SK-N-SH (cell line): ENCODE measurements around the gene AIRE. TPM values are rescaled to one million over a fixed set of nuclear protein-coding genes. Genes with fewer than 3 reads are reported as not detected.

ENCODE experiments used
- CTCF ChIA-PET: fragments of 300-600, 350-600 bp; formaldehyde crosslinking; extraction: SDS; loops from one replicate; lab custom pipeline; 2021; lab: Yijun Ruan, JAX
- POLR2A ChIA-PET: fragments of 350-600 bp; sonication (Branson Sonifier 250); formaldehyde crosslinking; extraction: SDS; loops from one replicate; lab custom pipeline; 2020; ENCODE audit warnings: antibody characterized with exemption, inconsistent platforms; lab: Yijun Ruan, JAX
- DNase-seq: peaks from one replicate; pipeline ENCODE4 v3.0.0; 2012
- H2AFZ ChIP-seq: fragments of 200-600 bp; sonication (generic); 2 replicates; pipeline ENCODE4 v1.8.1; 2016; ENCODE audit warnings: antibody characterized with exemption, mild to moderate bottlenecking, low read depth
- H3F3A ChIP-seq: fragments of 200-600 bp; sonication (generic); replicated peaks from 2 replicates; pipeline ENCODE3; 2016; ENCODE audit warnings: antibody characterized with exemption, mild to moderate bottlenecking; ENCODE audit not compliant: insufficient read depth
- H3K27ac ChIP-seq, 2 experiments: fragments of 200-500 bp in 1 of 2; fragments of 200-600 bp in 1 of 2; sonication (Bioruptor generic) in 1 of 2; sonication (generic), shearing (Covaris generic) in 1 of 2; 2 replicates each; pipeline versions ENCODE4 v1.5.1 to v1.6.1; 2014 to 2016; ENCODE audit warnings: low read depth in 2 of 2, inconsistent platforms in 1 of 2, low read length in 1 of 2, mild to moderate bottlenecking in 1 of 2, mixed read lengths in 1 of 2
- H3K27me3 ChIP-seq: fragments of 200-600 bp; sonication (generic), shearing (Covaris generic); 2 replicates; pipeline ENCODE4 v1.6.1; 2016; ENCODE audit warnings: mixed run types; ENCODE audit not compliant: insufficient read depth
- H3K36me3 ChIP-seq, 2 experiments: fragments of 200-500 bp in 1 of 2; fragments of 200-600 bp in 1 of 2; sonication (Bioruptor generic) in 1 of 2; sonication (generic) in 1 of 2; replicated peaks in 1 of 2; 2 replicates each; pipeline versions ENCODE3 to v1.5.1; 2014 to 2016; ENCODE audit warnings: low read length in 1 of 2, mild to moderate bottlenecking in 1 of 2; ENCODE audit not compliant: insufficient read depth in 2 of 2, control insufficient read depth in 1 of 2
- H3K4me1 ChIP-seq, 2 experiments: fragments of 200-500 bp in 1 of 2; fragments of 200-600 bp in 1 of 2; sonication (Bioruptor generic) in 1 of 2; sonication (generic), shearing (Covaris generic) in 1 of 2; 2 replicates each; pipeline versions ENCODE4 v1.5.1 to v1.6.1; 2014 to 2016; ENCODE audit warnings: low read depth in 1 of 2, low read length in 1 of 2, mixed run types in 1 of 2; ENCODE audit not compliant: insufficient read depth in 2 of 2, control insufficient read depth in 1 of 2
- H3K4me2 ChIP-seq: fragments of 200-600 bp; sonication (generic), shearing (Covaris generic); 2 replicates; pipeline ENCODE4 v1.6.1; 2017; ENCODE audit warnings: mixed run types
- H3K4me3 ChIP-seq, 2 experiments: fragments of 200-500 bp in 1 of 2; fragments of 200-600 bp in 1 of 2; sonication (Bioruptor generic) in 1 of 2; sonication (generic), shearing (Covaris generic) in 1 of 2; 2 replicates each; pipeline versions ENCODE4 v1.5.1 to v1.8.1; 2014 to 2016; ENCODE audit warnings: low read depth in 2 of 2, inconsistent platforms in 1 of 2, low read length in 1 of 2, mild to moderate bottlenecking in 1 of 2, mixed read lengths in 1 of 2, moderate library complexity in 1 of 2
- H3K79me2 ChIP-seq: fragments of 200-600 bp; sonication (generic); 2 replicates; pipeline ENCODE4 v1.8.1; 2017; ENCODE audit warnings: mild to moderate bottlenecking; ENCODE audit not compliant: insufficient read depth
- H3K9ac ChIP-seq: fragments of 200-600 bp; sonication (generic); 2 replicates; pipeline ENCODE4 v1.6.1; 2017; ENCODE audit warnings: mixed run types
- H3K9me2 ChIP-seq: fragments of 200-600 bp; sonication (generic); 2 replicates; pipeline ENCODE4 v1.6.1; 2017; ENCODE audit warnings: mixed run types
- H3K9me3 ChIP-seq: fragments of 200-600 bp; sonication (generic); 2 replicates; pipeline ENCODE4 v1.6.1; 2017; ENCODE audit warnings: mixed run types, mild to moderate bottlenecking, moderate library complexity
- H4K20me1 ChIP-seq: fragments of 200-600 bp; sonication (generic); 2 replicates; pipeline ENCODE4 v1.6.1; 2017; ENCODE audit warnings: mild to moderate bottlenecking, mixed run types; ENCODE audit not compliant: insufficient read depth
- CHD2 ChIP-seq: fragments of 150-350 bp; IDR thresholded peaks from 2 replicates; pipeline ENCODE4 v1.6.1; 2018; ENCODE audit warnings: low read length; ENCODE audit not compliant: partially characterized antibody
- CTCF ChIP-seq: fragments of 200-600 bp; sonication (generic); IDR thresholded peaks from 2 replicates; pipeline ENCODE4 v1.6.1; 2017; ENCODE audit warnings: antibody characterized with exemption, mild to moderate bottlenecking, moderate library complexity
- EZH2phosphoT487 ChIP-seq: fragments of 200-600 bp; sonication (generic); IDR thresholded peaks from 2 replicates; pipeline ENCODE4 v1.6.1; 2017; ENCODE audit warnings: low read depth, mixed run types, mild to moderate bottlenecking, antibody characterized with exemption, moderate library complexity, borderline replicate concordance
- FOXM1 ChIP-seq: IDR thresholded peaks from 2 replicates; pipeline ENCODE4 v1.4.0; 2012; ENCODE audit warnings: low read depth, mild to moderate bottlenecking
- IRF3 ChIP-seq: fragments of 150-350 bp; IDR thresholded peaks from 2 replicates; pipeline ENCODE4 v1.6.1; 2016; ENCODE audit warnings: mild to moderate bottlenecking, low read depth, low read length
- JUND ChIP-seq: IDR thresholded peaks from 2 replicates; pipeline ENCODE4 v1.4.0; 2012
- MXI1 ChIP-seq: IDR thresholded peaks from 2 replicates; pipeline ENCODE4 v1.6.1; 2012; ENCODE audit warnings: mild to moderate bottlenecking, low read depth, low read length, improper control_type of control experiment
- REST ChIP-seq: IDR thresholded peaks from 2 replicates; pipeline ENCODE4 v1.6.1; 2012; ENCODE audit warnings: mild to moderate bottlenecking, low read depth, low read length, moderate library complexity
- SIN3A ChIP-seq: IDR thresholded peaks from 2 replicates; pipeline ENCODE4 v1.6.1; 2012; ENCODE audit warnings: low read depth, mild to moderate bottlenecking, low read length, moderate library complexity, borderline replicate concordance
- TAF1 ChIP-seq: IDR thresholded peaks from 2 replicates; pipeline ENCODE4 v1.6.1; 2012; ENCODE audit warnings: low read depth, mild to moderate bottlenecking, low read length, moderate library complexity, borderline replicate concordance
- WGBS: methylation state at CpG from one replicate; pipeline ENCODE4 v1.1.6; 2017; ENCODE audit warnings: low lambda C conversion rate; 5-methylcytosine and 5-hydroxymethylcytosine counted together
- polyA plus RNA-seq, 3 experiments: library from polyadenylated mRNA; depleted of rRNA; stranded (reverse); fragments of >200 nt; gene quantifications; 2 replicates each; pipeline ENCODE4 v1.2.3, GENCODE V29; 2012

Gene AIRE
- polyA plus RNA-seq, 1 of the 3 experiments (the other 2 are of a cell fraction), result not detected

GRCh38 chr21:44291078-44291935 lies 5.6 kb downstream of the AIRE start:
- Histone ChIP-seq H3K4me2 (no peak overlapping the region), H3F3A (no peaks in the 10 kb centered on the region), H3K9me2 (no peaks in the 10 kb centered on the region), H3K27me3 (no peaks in the 10 kb centered on the region), H3K4me3 (no peak overlapping the region), H3K79me2 (no peaks in the 10 kb centered on the region), H3K9me3 (no peaks in the 10 kb centered on the region), H3K36me3 (no peaks in the 10 kb centered on the region), H3K4me1 (no peaks in the 10 kb centered on the region), H2AFZ (no peak overlapping the region), H3K27ac (no peak overlapping the region), H4K20me1 (no peaks in the 10 kb centered on the region), H3K9ac (no peak overlapping the region)
- ChIA-PET POLR2A (no interaction called here), CTCF (no interaction called here)
- no peak for DNase-seq
- no peak for TF ChIP-seq JUND
- TF ChIP-seq CHD2, result no peak
- TF ChIP-seq IRF3, result no peak
- no peak for TF ChIP-seq REST
- TF ChIP-seq SIN3A, result no peak
- no peak for TF ChIP-seq CTCF
- no peak for TF ChIP-seq TAF1
- TF ChIP-seq EZH2phosphoT487, result no peak
- TF ChIP-seq MXI1, result no peak
- TF ChIP-seq FOXM1, result no peak
- WGBS, result 96% methylated on average over 9 of the region's 33 CpGs
